ENCODE data around the gene CCDC190. TPM values are rescaled to one million over a fixed set of nuclear protein-coding genes. Genes with fewer than 3 reads are reported as not detected.

Gene CCDC190
- total and polyA plus RNA-seq, 2 of the 13 experiments (the other 11 are each of a cell fraction or from before 2014, with no cell fraction given), result not detected

DNA sequence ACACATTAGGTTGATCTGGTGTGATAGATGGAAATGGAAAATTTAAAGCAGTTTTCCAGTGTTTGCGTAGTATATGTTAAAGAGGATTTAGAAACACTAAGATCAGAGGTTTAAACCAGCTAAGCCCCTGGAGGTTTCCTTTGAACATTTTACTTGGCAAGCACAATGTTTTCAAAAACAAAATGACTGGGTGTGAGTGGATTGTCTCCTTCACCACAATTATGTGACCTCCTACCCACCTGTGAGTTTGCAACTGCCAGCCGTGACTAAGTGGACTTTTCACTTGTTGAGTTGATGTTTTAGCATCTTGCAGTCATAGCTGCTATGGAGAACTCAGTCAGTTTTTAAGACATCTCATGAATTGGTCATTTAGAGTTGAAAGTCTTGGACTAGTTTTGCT is 4.7 kb downstream of the CCDC190 start (continued):
- TF ChIP-seq, protein P1, sequence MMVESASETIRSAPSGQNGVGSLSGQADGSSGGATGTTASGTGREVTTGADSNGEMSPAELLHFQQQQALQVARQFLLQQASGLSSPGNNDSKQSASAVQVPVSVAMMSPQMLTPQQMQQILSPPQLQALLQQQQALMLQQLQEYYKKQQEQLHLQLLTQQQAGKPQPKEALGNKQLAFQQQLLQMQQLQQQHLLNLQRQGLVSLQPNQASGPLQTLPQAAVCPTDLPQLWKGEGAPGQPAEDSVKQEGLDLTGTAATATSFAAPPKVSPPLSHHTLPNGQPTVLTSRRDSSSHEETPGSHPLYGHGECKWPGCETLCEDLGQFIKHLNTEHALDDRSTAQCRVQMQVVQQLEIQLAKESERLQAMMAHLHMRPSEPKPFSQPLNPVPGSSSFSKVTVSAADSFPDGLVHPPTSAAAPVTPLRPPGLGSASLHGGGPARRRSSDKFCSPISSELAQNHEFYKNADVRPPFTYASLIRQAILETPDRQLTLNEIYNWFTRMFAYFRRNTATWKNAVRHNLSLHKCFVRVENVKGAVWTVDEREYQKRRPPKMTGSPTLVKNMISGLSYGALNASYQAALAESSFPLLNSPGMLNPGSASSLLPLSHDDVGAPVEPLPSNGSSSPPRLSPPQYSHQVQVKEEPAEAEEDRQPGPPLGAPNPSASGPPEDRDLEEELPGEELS (CRISPR knock-in tag; IDR thresholded peaks at IDR 0.05), result no peak
- no peak for TF ChIP-seq ZNF260 (CRISPR knock-in tag; IDR thresholded peaks at IDR 0.05; ENCODE audit: borderline replicate concordance, low read depth)
- no peak for TF ChIP-seq CENPX (CRISPR knock-in tag; IDR thresholded peaks at IDR 0.05)
- TF ChIP-seq, protein P2, sequence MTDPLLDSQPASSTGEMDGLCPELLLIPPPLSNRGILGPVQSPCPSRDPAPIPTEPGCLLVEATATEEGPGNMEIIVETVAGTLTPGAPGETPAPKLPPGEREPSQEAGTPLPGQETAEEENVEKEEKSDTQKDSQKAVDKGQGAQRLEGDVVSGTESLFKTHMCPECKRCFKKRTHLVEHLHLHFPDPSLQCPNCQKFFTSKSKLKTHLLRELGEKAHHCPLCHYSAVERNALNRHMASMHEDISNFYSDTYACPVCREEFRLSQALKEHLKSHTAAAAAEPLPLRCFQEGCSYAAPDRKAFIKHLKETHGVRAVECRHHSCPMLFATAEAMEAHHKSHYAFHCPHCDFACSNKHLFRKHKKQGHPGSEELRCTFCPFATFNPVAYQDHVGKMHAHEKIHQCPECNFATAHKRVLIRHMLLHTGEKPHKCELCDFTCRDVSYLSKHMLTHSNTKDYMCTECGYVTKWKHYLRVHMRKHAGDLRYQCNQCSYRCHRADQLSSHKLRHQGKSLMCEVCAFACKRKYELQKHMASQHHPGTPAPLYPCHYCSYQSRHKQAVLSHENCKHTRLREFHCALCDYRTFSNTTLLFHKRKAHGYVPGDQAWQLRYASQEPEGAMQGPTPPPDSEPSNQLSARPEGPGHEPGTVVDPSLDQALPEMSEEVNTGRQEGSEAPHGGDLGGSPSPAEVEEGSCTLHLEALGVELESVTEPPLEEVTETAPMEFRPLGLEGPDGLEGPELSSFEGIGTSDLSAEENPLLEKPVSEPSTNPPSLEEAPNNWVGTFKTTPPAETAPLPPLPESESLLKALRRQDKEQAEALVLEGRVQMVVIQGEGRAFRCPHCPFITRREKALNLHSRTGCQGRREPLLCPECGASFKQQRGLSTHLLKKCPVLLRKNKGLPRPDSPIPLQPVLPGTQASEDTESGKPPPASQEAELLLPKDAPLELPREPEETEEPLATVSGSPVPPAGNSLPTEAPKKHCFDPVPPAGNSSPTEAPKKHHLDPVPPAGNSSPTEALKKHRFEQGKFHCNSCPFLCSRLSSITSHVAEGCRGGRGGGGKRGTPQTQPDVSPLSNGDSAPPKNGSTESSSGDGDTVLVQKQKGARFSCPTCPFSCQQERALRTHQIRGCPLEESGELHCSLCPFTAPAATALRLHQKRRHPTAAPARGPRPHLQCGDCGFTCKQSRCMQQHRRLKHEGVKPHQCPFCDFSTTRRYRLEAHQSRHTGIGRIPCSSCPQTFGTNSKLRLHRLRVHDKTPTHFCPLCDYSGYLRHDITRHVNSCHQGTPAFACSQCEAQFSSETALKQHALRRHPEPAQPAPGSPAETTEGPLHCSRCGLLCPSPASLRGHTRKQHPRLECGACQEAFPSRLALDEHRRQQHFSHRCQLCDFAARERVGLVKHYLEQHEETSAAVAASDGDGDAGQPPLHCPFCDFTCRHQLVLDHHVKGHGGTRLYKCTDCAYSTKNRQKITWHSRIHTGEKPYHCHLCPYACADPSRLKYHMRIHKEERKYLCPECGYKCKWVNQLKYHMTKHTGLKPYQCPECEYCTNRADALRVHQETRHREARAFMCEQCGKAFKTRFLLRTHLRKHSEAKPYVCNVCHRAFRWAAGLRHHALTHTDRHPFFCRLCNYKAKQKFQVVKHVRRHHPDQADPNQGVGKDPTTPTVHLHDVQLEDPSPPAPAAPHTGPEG (CRISPR knock-in tag; IDR thresholded peaks at IDR 0.05), result no peak
- TF ChIP-seq TEAD2 (CRISPR knock-in tag; IDR thresholded peaks at IDR 0.05), result no peak
- TF ChIP-seq MEIS2 (CRISPR knock-in tag; IDR thresholded peaks at IDR 0.05), result no peak
- no peak for TF ChIP-seq ZNF331 (CRISPR knock-in tag; IDR thresholded peaks at IDR 0.05)
- TF ChIP-seq, protein P3, sequence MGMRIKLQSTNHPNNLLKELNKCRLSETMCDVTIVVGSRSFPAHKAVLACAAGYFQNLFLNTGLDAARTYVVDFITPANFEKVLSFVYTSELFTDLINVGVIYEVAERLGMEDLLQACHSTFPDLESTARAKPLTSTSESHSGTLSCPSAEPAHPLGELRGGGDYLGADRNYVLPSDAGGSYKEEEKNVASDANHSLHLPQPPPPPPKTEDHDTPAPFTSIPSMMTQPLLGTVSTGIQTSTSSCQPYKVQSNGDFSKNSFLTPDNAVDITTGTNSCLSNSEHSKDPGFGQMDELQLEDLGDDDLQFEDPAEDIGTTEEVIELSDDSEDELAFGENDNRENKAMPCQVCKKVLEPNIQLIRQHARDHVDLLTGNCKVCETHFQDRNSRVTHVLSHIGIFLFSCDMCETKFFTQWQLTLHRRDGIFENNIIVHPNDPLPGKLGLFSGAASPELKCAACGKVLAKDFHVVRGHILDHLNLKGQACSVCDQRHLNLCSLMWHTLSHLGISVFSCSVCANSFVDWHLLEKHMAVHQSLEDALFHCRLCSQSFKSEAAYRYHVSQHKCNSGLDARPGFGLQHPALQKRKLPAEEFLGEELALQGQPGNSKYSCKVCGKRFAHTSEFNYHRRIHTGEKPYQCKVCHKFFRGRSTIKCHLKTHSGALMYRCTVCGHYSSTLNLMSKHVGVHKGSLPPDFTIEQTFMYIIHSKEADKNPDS (CRISPR knock-in tag; IDR thresholded peaks at IDR 0.05), result no peak
- TF ChIP-seq RBM22 (optimal IDR thresholded peaks at IDR 0.05; ENCODE audit: low read length), result no peak
- TF ChIP-seq NFIB (CRISPR knock-in tag; IDR thresholded peaks at IDR 0.05; ENCODE audit: borderline replicate concordance), result no peak
- no peak for TF ChIP-seq SP1 (IDR thresholded peaks at IDR 0.05)
- TF ChIP-seq SP1 (CRISPR knock-in tag; IDR thresholded peaks at IDR 0.05), result no peak
- TF ChIP-seq, protein P4, sequence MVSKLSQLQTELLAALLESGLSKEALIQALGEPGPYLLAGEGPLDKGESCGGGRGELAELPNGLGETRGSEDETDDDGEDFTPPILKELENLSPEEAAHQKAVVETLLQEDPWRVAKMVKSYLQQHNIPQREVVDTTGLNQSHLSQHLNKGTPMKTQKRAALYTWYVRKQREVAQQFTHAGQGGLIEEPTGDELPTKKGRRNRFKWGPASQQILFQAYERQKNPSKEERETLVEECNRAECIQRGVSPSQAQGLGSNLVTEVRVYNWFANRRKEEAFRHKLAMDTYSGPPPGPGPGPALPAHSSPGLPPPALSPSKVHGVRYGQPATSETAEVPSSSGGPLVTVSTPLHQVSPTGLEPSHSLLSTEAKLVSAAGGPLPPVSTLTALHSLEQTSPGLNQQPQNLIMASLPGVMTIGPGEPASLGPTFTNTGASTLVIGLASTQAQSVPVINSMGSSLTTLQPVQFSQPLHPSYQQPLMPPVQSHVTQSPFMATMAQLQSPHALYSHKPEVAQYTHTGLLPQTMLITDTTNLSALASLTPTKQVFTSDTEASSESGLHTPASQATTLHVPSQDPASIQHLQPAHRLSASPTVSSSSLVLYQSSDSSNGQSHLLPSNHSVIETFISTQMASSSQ (IDR thresholded peaks at IDR 0.05; ENCODE audit: low read depth), result no peak
- TF ChIP-seq, protein P4 (CRISPR knock-in tag; IDR thresholded peaks at IDR 0.05; ENCODE audit: borderline replicate concordance), result no peak
- TF ChIP-seq, protein P5, sequence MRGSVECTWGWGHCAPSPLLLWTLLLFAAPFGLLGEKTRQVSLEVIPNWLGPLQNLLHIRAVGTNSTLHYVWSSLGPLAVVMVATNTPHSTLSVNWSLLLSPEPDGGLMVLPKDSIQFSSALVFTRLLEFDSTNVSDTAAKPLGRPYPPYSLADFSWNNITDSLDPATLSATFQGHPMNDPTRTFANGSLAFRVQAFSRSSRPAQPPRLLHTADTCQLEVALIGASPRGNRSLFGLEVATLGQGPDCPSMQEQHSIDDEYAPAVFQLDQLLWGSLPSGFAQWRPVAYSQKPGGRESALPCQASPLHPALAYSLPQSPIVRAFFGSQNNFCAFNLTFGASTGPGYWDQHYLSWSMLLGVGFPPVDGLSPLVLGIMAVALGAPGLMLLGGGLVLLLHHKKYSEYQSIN (CRISPR knock-in tag; IDR thresholded peaks at IDR 0.05; ENCODE audit: borderline replicate concordance), result no peak
